ENCODE results near the gene VWCE. TPM values are rescaled to one million over a fixed set of nuclear protein-coding genes. Genes with fewer than 3 reads are reported as not detected.
"Not testable (repeated sequence)": the region's sequence is repeated elsewhere in the genome, so short reads cannot be mapped to it uniquely, and the experiment has no call there.

VWCE gene
- total RNA-seq, 1 experiment from 2014 or later, result 20.6 TPM

- H3K4ac ChIP-seq (ENCODE audit: low read depth, low read length); H3K36me3 Mint-ChIP-seq (ENCODE audit: insufficient read depth in 1 of 3, low read depth in 3 of 3); H3K79me1 ChIP-seq (ENCODE audit: insufficient read depth, low read depth, low read length, poor library complexity, severe bottlenecking); H3K27ac Mint-ChIP-seq; H3K27me3 ChIP-seq (ENCODE audit: insufficient read depth, low read length); H4K5ac ChIP-seq (ENCODE audit: insufficient read length, low read depth, low read length); H3K23me2 ChIP-seq (ENCODE audit: insufficient read length, low read depth, low read length, poor library complexity, severe bottlenecking); H3K9ac ChIP-seq (ENCODE audit: extremely low read depth, insufficient read length, low read length); H2BK12ac ChIP-seq (ENCODE audit: insufficient read length, low read depth, low read length); H3K18ac ChIP-seq (ENCODE audit: insufficient read length, low read depth, low read length); H3K27ac ChIP-seq (ENCODE audit: insufficient read length, low read depth, low read length); H3K9me3 Mint-ChIP-seq; H3K14ac ChIP-seq (ENCODE audit: insufficient read depth, low read length); H3K4me1 ChIP-seq (ENCODE audit: insufficient read depth, low read length); H2BK120ac ChIP-seq (ENCODE audit: low read depth, low read length, poor library complexity, severe bottlenecking); H3K4me2 ChIP-seq (ENCODE audit: insufficient read depth, insufficient read length, low read length); H4K91ac ChIP-seq (ENCODE audit: insufficient read length, low read depth, low read length); H4K8ac ChIP-seq (replicated peaks; ENCODE audit: insufficient read length, low read depth, low read length); H3T11ph ChIP-seq (ENCODE audit: low read length); H2AFZ ChIP-seq (ENCODE audit: low read length); H3K9me3 ChIP-seq (ENCODE audit: control insufficient read depth, low read depth, low read length); H3K4me1 Mint-ChIP-seq; H4K20me1 ChIP-seq (ENCODE audit: control insufficient read depth, insufficient read depth, insufficient read length); H2BK20ac ChIP-seq (ENCODE audit: low read depth, low read length, poor library complexity, severe bottlenecking); H3K23ac ChIP-seq (ENCODE audit: insufficient read length, low read depth, low read length); H2BK15ac ChIP-seq (ENCODE audit: low read depth, low read length); H3K79me2 ChIP-seq (ENCODE audit: insufficient read depth, low read length); DNase-seq; H2AK5ac ChIP-seq (ENCODE audit: insufficient read length, low read length); H3K56ac ChIP-seq (ENCODE audit: insufficient read length, low read depth, low read length); H2BK5ac ChIP-seq (ENCODE audit: insufficient read length, low read length); H3K27me3 Mint-ChIP-seq (ENCODE audit: low read depth): not testable (repeated sequence)
- WGBS (ENCODE audit: extremely low coverage, insufficient read length, low lambda C conversion rate), result no CpG with 5 or more reads among the region's 8 CpGs
- H3K4me3 Mint-ChIP-seq, result 0 out of 5 replicates have a peak overlapping the region, but pooled peaks of 1 of the 2 experiments have one; percentile 38
Observed at GRCh38 chr11:61240288-61240687, 54.8 kb downstream of the VWCE start.

- not testable (repeated sequence) for H3K9me3 Mint-ChIP-seq; H3K18ac ChIP-seq (ENCODE audit: insufficient read length, low read depth, low read length); H3K56ac ChIP-seq (ENCODE audit: insufficient read length, low read depth, low read length); H2AK5ac ChIP-seq (ENCODE audit: insufficient read length, low read length); H2BK120ac ChIP-seq (ENCODE audit: low read depth, low read length, poor library complexity, severe bottlenecking); H3K36me3 Mint-ChIP-seq (ENCODE audit: insufficient read depth in 1 of 3, low read depth in 3 of 3); H3T11ph ChIP-seq (ENCODE audit: low read length); H3K4me1 ChIP-seq (ENCODE audit: insufficient read depth, low read length); H3K4me2 ChIP-seq (ENCODE audit: insufficient read depth, insufficient read length, low read length); H3K27me3 Mint-ChIP-seq (ENCODE audit: low read depth); H3K9ac ChIP-seq (ENCODE audit: extremely low read depth, insufficient read length, low read length); H3K23me2 ChIP-seq (ENCODE audit: insufficient read length, low read depth, low read length, poor library complexity, severe bottlenecking); H4K20me1 ChIP-seq (ENCODE audit: control insufficient read depth, insufficient read depth, insufficient read length); H3K9me3 ChIP-seq (ENCODE audit: control insufficient read depth, low read depth, low read length); H3K27me3 ChIP-seq (ENCODE audit: insufficient read depth, low read length); H3K27ac ChIP-seq (ENCODE audit: insufficient read length, low read depth, low read length); H3K14ac ChIP-seq (ENCODE audit: insufficient read depth, low read length); H3K4ac ChIP-seq (ENCODE audit: low read depth, low read length); H4K91ac ChIP-seq (ENCODE audit: insufficient read length, low read depth, low read length); H2BK12ac ChIP-seq (ENCODE audit: insufficient read length, low read depth, low read length); H4K8ac ChIP-seq (replicated peaks; ENCODE audit: insufficient read length, low read depth, low read length); H3K79me1 ChIP-seq (ENCODE audit: insufficient read depth, low read depth, low read length, poor library complexity, severe bottlenecking); H3K79me2 ChIP-seq (ENCODE audit: insufficient read depth, low read length); H2BK20ac ChIP-seq (ENCODE audit: low read depth, low read length, poor library complexity, severe bottlenecking); H2BK15ac ChIP-seq (ENCODE audit: low read depth, low read length); H2AFZ ChIP-seq (ENCODE audit: low read length); H3K4me1 Mint-ChIP-seq; H3K27ac Mint-ChIP-seq; H4K5ac ChIP-seq (ENCODE audit: insufficient read length, low read depth, low read length); H3K23ac ChIP-seq (ENCODE audit: insufficient read length, low read depth, low read length); DNase-seq; H2BK5ac ChIP-seq (ENCODE audit: insufficient read length, low read length); H3K4me3 Mint-ChIP-seq
- no CpG with 5 or more reads among the region's 4 CpGs for WGBS (ENCODE audit: extremely low coverage, insufficient read length, low lambda C conversion rate)
Observed at GRCh38 chr11:61237130-61237529, 58.0 kb downstream of the VWCE start.

Measured in H9 (cell line).